Adipocyte (in vitro differentiated cells): ENCODE results near the gene KLHL21.

Source experiments
- DNase-seq: peaks from one replicate; pipeline ENCODE4 v3.0.0-alpha.2; 2015; ENCODE audit warnings: low read depth
- H3K27me3 ChIP-seq: replicated peaks from 2 replicates; pipeline ENCODE4 v1.7.0; 2013; ENCODE audit warnings: mild to moderate bottlenecking, low read length, moderate library complexity; ENCODE audit not compliant: control insufficient read depth, insufficient read depth
- H3K36me3 ChIP-seq: 2 replicates; pipeline ENCODE4 v1.7.0; 2013; ENCODE audit warnings: low read length, mild to moderate bottlenecking, moderate library complexity; ENCODE audit not compliant: control insufficient read depth, insufficient read depth, severe bottlenecking
- H3K4me1 ChIP-seq: 2 replicates; pipeline ENCODE4 v1.7.0; 2013; ENCODE audit warnings: mild to moderate bottlenecking, low read length, moderate library complexity; ENCODE audit not compliant: control insufficient read depth, insufficient read depth
- H3K4me3 ChIP-seq: 2 replicates; pipeline ENCODE4 v1.7.0; 2013; ENCODE audit warnings: mild to moderate bottlenecking, low read length, moderate library complexity
- H3K9ac ChIP-seq: 2 replicates; pipeline ENCODE4 v1.7.0; 2013; ENCODE audit warnings: mild to moderate bottlenecking, low read length, moderate library complexity
- H3K9me3 ChIP-seq: 2 replicates; pipeline ENCODE4 v1.7.0; 2013; ENCODE audit warnings: mild to moderate bottlenecking, low read length, moderate library complexity; ENCODE audit not compliant: control insufficient read depth

The KLHL21 gene

DNA sequence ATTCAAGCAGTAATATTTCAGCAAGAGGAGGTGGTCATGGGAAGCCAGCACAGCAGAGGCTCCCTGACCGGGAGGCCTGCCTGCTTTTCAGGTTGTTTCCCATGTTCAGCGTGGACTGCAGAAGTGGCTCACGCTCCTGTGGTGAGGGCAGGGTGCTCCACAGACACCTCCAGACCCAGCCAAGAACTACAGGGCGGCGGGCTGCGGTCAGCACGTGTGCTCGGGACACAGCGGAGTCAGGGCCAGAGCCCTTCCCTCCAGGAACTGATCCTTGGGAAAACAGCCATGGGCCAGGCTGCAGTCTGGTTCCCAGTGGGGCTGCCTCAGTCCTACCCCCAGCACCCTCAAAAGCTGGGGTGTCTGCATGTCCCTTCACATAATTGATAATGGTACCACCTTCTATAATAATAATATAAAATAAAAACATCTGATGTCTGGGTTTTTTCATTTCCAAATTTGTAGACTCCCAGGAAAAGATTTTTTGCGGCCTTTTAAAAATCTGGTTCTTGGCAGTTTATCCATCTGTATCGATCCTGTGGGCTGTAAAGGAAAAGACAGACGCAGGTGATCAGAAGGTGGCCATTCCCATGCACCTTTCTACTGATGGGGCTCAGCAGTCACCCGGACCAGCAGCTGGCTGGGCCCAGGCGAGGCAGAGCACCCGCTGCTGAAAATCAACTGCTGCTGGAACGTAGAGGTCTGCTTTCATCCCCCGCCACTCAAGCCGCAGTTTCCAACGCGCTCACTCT lies 32.7 kb upstream of the KLHL21 start:
- H3K36me3 ChIP-seq = peaks cover 68% of the 10 kb centered on the region
- H3K4me1 ChIP-seq = peaks cover 13% of the 10 kb centered on the region
- H3K27me3 ChIP-seq = no peaks in the 10 kb centered on the region
- no peak for DNase-seq
- H3K9ac ChIP-seq = no peak overlapping the region
- no peak overlapping the region for H3K4me3 ChIP-seq
- H3K9me3 ChIP-seq = no peaks in the 10 kb centered on the region

DNA sequence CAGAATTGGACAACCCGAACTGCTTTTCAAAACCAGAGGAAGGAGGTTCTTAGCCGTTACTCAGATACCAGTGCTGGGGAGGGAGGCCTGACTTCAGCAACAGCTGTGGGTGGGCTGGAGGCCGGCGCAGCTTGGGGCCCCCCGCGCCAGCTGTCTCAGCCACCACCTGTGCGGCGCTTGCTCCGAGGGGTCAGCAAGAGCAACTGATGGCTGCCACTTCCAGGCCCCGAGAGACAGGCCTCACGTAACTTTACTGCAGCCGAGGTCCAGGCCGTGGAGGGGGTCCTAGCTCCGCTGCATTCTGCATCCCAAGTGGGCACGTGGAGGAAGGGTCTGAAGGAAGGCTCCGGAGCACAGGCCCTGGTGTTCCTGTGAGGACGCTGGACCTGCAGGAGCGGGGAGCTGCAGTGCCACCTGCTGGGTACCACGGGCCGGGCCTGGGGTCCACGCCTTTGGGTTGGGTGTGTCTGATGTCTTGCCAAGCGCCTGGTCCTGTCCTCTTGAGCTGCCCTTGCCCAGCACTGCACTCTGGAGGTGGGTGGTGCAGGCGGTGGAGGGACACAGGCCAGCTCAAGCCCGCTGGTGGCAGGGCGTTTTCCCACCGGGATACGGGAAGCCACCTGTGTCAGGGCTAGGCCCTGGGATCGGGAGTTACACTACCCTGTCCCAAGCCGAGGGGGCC lies 31.8 kb upstream of the KLHL21 start:
- H3K27me3 ChIP-seq = no peaks in the 10 kb centered on the region
- H3K36me3 ChIP-seq = peaks cover 69% of the 10 kb centered on the region
- peak; percentile 29 for DNase-seq
- no peak overlapping the region for H3K9ac ChIP-seq
- H3K9me3 ChIP-seq = no peaks in the 10 kb centered on the region
- peaks cover 13% of the 10 kb centered on the region for H3K4me1 ChIP-seq
- no peak overlapping the region for H3K4me3 ChIP-seq

DNA sequence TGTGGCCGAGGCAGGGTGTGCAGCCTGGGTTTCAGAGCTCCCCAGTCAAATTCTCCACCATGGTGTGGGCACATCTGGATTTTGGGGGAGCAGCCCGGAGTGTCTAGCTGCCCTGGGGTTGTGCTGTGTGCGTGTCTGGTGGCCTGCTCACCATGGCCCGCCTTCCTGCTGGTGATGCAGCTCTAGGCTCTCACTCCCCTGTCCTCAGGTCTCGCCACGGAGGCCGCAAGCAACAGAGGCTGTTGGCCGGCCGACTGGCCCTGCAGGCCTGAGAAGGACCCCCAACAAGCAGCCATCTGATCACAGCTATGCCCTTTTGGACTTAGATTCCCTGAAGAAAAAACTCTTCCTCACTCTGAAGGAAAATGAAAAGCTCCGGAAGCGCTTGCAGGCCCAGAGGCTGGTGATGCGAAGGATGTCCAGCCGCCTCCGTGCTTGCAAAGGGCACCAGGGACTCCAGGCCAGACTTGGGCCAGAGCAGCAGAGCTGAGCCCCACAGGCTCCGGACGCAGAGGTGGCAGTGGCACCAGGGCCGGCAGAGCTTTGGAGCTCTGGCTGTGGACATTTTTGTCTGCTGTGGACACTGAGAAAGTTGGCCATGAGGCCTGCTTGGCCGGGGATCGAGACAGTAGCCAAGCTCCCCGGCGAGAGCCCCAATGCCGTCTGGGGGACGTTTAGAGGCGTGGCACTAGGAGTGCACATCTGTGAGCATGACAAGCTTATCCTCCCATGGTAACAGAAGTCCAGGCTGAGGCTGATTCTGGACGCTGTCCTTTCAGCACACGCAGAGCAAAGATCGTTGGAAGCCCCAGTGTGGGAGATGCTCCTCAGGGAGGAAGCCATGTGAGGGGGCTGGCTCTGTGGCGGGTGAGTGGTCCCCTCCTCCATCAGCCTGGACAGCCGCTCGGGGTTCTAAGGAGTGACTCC lies 30.2 kb upstream of the KLHL21 start:
- Histone ChIP-seq H3K9me3 (no peaks in the 10 kb centered on the region), H3K36me3 (peaks cover 84% of the 10 kb centered on the region), H3K9ac (no peak overlapping the region), H3K27me3 (no peaks in the 10 kb centered on the region), H3K4me1 (peaks cover 1% of the 10 kb centered on the region), H3K4me3 (no peak overlapping the region)
- DNase-seq = no peak

DNA sequence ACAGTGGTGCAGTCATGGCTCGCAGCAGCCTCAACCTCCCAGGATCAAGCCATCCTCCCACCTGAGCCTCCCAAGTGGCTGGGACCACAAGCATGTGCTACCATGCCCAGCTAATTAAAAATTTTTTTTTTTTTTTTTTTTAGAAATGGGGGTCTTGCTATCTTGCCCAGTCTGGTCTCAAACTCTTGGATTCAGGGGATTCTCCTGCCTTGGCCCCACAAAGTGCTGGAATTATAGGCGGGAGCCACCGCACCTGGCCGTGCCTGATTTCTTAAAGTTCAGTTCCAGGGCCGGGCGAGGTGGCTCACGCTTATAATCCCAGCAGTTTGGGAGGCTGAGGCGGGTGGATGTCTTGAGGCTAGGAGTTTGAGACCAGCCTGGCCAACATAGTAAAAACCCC lies 28.4 kb upstream of the KLHL21 start:
- Histone ChIP-seq H3K27me3 (no peaks in the 10 kb centered on the region), H3K36me3 (peaks cover 79% of the 10 kb centered on the region), H3K4me3 (no peak overlapping the region), H3K9ac (no peak overlapping the region), H3K9me3 (no peaks in the 10 kb centered on the region), H3K4me1 (peaks cover 6% of the 10 kb centered on the region)
- no peak for DNase-seq

DNA sequence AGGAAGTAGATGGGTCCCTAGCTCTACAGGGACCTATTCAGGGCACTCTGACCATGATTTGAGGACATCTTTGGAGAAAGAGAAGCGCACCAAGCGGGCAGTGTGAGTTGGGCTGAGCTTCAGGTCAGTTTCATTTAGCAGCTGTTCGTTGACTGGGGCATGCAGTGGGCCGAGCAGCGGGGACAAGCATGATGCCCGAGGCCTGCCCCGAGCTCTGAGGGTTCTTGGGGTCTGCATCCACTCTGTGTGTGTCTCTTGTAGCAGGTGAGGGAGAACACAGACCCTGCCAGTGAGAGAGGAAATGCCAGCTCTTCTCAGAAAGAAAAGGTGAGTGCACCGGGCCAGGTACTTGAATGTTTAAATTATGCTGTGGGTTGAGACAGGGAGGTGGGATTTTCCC lies 27.4 kb upstream of the KLHL21 start:
- Histone ChIP-seq H3K27me3 (no peaks in the 10 kb centered on the region), H3K36me3 (peaks cover 71% of the 10 kb centered on the region), H3K4me1 (peaks cover 9% of the 10 kb centered on the region), H3K4me3 (no peak overlapping the region), H3K9ac (no peak overlapping the region), H3K9me3 (no peaks in the 10 kb centered on the region)
- no peak for DNase-seq

DNA sequence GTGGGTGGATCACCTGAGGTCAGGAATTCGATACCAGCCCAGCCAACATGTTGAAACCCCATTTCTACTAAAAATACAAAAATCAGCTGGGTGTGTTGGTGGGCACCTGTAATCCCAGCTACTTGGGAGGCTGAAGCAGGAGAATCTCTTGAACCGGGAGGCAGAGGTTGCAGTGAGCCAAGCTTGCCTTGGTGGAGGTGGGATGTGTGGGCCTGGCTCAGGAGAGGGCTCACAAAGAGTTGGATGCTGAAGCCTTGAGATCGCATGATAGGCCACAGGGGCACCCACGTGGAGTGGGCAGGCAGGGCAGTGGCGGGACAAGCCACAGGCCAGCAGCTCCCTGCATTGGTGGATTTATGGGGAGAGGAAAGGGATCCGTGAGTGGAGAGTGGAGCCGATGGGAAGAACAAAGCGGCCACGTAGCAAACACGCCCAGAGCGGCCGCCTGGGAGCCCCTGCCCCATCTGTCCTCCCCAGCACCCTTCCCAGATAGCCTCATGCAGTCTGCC lies 26.4 kb upstream of the KLHL21 start:
- H3K4me3 ChIP-seq = no peak overlapping the region
- H3K27me3 ChIP-seq = no peaks in the 10 kb centered on the region
- no peak for DNase-seq
- H3K9me3 ChIP-seq = no peaks in the 10 kb centered on the region
- H3K36me3 ChIP-seq = peaks cover 63% of the 10 kb centered on the region
- no peak overlapping the region for H3K9ac ChIP-seq
- peaks cover 15% of the 10 kb centered on the region for H3K4me1 ChIP-seq

DNA sequence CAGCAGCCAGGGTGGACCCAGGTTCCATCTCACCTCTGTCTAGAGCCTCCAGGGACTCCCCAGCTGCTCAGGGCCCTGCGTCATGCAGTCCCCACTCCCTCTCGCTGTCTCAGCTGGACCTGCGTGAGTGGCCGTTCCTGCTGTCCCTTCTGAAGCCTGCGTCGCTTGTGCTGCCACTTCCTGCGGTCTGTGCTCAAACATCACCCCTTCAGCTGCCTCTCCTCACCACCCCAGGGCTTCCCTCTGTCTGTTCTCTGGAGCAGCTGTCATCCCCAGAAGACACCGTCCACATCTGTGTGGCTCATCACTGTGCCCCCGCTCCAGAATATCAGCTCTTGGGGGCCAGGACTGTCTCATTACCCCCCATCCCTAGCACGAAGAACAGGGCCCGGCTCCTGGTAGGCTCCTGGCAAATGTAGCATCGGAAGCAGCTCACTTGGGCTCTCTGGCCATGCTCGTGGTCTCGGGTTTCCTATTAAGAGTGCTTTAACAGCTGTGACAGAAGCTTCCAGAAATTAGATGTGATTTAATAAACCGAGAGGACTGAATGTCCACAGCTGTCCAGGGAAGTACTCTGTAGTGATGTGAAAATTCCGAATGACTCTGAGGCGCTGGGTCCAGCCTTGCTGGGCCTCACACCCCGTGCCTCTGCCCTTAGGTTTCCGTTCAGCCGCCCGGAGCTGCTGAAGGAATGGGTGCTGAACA lies 25.3 kb upstream of the KLHL21 start:
- Histone ChIP-seq H3K27me3 (no peaks in the 10 kb centered on the region), H3K4me3 (no peak overlapping the region), H3K9ac (no peak overlapping the region), H3K4me1 (peaks cover 23% of the 10 kb centered on the region), H3K36me3 (peaks cover 61% of the 10 kb centered on the region), H3K9me3 (no peaks in the 10 kb centered on the region)
- no peak for DNase-seq

DNA sequence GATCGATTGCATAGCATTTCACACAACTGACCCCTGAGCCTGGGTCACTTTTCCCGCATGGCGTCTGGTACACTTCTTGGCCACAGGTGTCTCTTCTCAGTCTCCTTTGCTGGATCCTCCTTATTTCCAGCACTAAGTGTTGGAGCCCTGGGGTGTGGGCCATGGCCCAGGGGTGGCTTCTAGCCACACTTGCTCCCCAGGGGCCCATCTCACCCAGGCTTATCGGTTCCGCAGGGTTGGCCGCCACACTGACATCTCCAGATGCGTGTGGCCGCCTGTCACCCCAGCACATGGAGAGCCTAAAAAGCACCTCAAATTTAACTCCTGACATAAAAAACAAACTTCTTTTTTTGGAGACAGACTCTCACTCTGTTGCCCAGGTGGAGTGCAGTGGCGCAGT lies 24.4 kb upstream of the KLHL21 start:
- no peak for DNase-seq
- Histone ChIP-seq H3K4me3 (no peak overlapping the region), H3K9me3 (no peaks in the 10 kb centered on the region), H3K27me3 (no peaks in the 10 kb centered on the region), H3K36me3 (peaks cover 55% of the 10 kb centered on the region), H3K4me1 (peaks cover 30% of the 10 kb centered on the region), H3K9ac (no peak overlapping the region)

DNA sequence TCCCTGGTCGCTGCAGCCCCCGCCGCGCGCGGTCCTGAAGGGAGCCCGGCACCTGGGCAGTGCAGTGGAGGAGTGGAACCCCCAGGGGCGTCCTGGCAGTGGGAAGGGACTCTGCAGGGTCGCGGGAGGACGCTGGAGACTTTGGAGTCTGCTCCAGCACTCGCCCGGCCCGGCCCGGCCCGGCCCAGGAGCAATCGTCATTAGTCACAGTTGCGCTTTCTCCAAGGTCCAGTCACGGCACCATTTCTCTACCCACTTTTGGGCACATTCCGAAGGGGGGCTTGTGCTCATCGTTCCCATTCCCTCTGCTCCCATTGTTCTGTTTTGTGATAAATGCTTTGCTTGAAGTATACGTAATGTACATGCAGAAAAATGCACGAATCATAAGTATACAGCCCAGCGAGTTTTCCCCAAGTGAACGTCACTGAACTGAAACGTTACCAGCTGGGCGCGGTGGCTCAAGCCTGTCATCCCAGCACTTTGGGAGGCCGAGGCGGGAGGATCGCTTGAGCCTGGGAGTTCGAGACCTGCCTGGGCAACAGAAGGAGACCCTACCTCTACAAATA lies 23.0 kb upstream of the KLHL21 start:
- H3K4me3 ChIP-seq = peak overlapping the region; percentile 91
- H3K36me3 ChIP-seq = peaks cover 62% of the 10 kb centered on the region

DNA sequence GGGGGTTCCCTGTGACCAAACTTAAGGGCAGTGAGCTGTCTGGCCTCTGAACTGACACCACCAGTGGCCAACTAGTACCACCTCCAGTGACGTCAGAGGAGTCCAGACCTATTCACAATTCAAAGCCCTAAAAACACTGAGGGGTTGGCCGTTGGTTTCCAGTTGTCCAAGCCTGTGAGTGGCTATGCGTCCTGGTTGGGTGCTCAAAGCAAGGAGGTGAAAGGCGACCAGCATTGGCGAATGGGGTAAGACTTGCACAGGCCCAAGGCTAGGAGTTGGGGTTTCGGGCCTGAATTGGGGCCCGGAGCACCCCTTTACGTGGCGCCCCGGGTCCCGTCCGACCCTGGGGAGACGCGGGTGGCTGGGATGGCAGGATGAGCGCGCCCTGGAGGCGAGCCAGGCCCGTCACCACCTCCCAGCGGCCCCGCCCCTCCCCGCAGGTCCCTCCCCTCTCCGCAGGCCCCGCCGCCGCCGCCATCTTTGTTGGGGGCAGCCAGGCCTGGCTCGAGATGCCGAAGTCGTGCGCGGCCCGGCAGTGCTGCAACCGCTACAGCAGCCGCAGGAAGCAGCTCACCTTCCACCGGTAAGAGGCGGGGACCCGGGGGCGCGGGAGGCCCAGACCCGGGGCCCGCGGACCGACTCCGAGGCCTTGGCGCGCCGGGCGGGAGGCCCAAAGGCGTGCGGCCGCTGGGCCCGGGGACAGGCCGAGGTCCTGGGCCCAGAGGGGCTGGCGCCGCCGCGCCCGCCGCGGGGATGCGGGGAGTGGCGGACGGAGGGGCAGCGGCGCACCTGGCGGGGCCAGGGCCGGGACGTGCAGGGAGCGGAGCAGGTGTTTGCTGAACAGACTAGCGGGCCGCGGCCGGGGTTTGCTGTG lies 22.3 kb upstream of the KLHL21 start, which contains the start of gene THAP3:
TSS of gene THAP3 (plus strand) at position 159 of the 874 bp plus-strand sequence. CDS start at position 510, 351 bp downstream.
- H3K4me3 ChIP-seq = peak within 1 kb of the TSS; percentile 91
- peaks cover 63% of the 10 kb centered on the region for H3K36me3 ChIP-seq
- H3K9me3 ChIP-seq = no peaks in the 10 kb centered on the region
- peak; percentile 94 for DNase-seq
- peaks cover 37% of the 10 kb centered on the region for H3K4me1 ChIP-seq
- H3K27me3 ChIP-seq = no peaks in the 10 kb centered on the region
- peak within 1 kb of the TSS; percentile 93 for H3K9ac ChIP-seq

More for the DNA sequence above, 23.0 kb upstream of the KLHL21 start:
- Histone ChIP-seq H3K27me3 (no peaks in the 10 kb centered on the region), H3K9me3 (no peaks in the 10 kb centered on the region), H3K9ac (peak overlapping the region; percentile 93), H3K4me1 (peaks cover 37% of the 10 kb centered on the region)
- peak; percentile 75 for DNase-seq
